Measurements from ENCODE around the gene MYBBP1A. TPM values are rescaled to one million over a fixed set of nuclear protein-coding genes. Genes with fewer than 3 reads are reported as not detected.
A peak's percentile ranks its signal among the peaks of the same experiment; 100 is the strongest.
"Not testable (repeated sequence)": the region's sequence is repeated elsewhere in the genome, so short reads cannot be mapped to it uniquely, and the experiment has no call there.

Gene MYBBP1A
- 174 and 179 TPM in 2 replicates for total RNA-seq (2014; rRNA removed; shearing (Covaris generic))

GRCh38 chr17:4554997-4555799, at the start of gene MYBBP1A:
Gene MYBBP1A (minus strand): TSS chr17:4555384. CDS start chr17:4555324, 60 bp downstream.
- peak; percentile 98 for DNase-seq (ENCODE audit: low read depth)

- DNase-seq (ENCODE audit: low read depth), result not testable (repeated sequence)
These were observed 49.6 kb upstream of the MYBBP1A start for GRCh38 chr17:4604736-4605135.

- DNase-seq (ENCODE audit: low read depth), result peak; percentile 69
These were observed 49.0 kb upstream of the MYBBP1A start for GRCh38 chr17:4604111-4604644.

- no peak for DNase-seq (ENCODE audit: low read depth)
These were observed 46.9 kb upstream of the MYBBP1A start for GRCh38 chr17:4602041-4602440.

GRCh38 chr17:4601326-4601725, 46.1 kb upstream of the MYBBP1A start:
- DNase-seq (ENCODE audit: low read depth), result no peak

- DNase-seq (ENCODE audit: low read depth), result no peak
These were observed 45.4 kb upstream of the MYBBP1A start for GRCh38 chr17:4600563-4600962.

GRCh38 chr17:4599505-4600281, 44.5 kb upstream of the MYBBP1A start:
- DNase-seq (ENCODE audit: low read depth), result peak; percentile 44

- DNase-seq (ENCODE audit: low read depth), result no peak
These were observed 43.8 kb upstream of the MYBBP1A start for GRCh38 chr17:4598776-4599504.

GRCh38 chr17:4597975-4598374, 42.8 kb upstream of the MYBBP1A start:
- DNase-seq (ENCODE audit: low read depth), result no peak

- DNase-seq (ENCODE audit: low read depth), result no peak
These were observed 41.6 kb upstream of the MYBBP1A start for GRCh38 chr17:4596636-4597380.

GRCh38 chr17:4595685-4596342, 40.6 kb upstream of the MYBBP1A start:
- DNase-seq (ENCODE audit: low read depth), result not testable (repeated sequence)

- DNase-seq (ENCODE audit: low read depth), result no peak
These were observed 39.9 kb upstream of the MYBBP1A start for GRCh38 chr17:4594931-4595684.

GRCh38 chr17:4594406-4594805, 39.2 kb upstream of the MYBBP1A start:
- no peak for DNase-seq (ENCODE audit: low read depth)

- no peak for DNase-seq (ENCODE audit: low read depth)
These were observed 37.8 kb upstream of the MYBBP1A start for GRCh38 chr17:4593021-4593421.

- DNase-seq (ENCODE audit: low read depth), result no peak
These were observed 37.2 kb upstream of the MYBBP1A start for GRCh38 chr17:4592240-4593005.

- peak; percentile 55 for DNase-seq (ENCODE audit: low read depth)
These were observed 36.3 kb upstream of the MYBBP1A start for GRCh38 chr17:4591529-4591928.

- DNase-seq (ENCODE audit: low read depth), result no peak
These were observed 35.8 kb upstream of the MYBBP1A start for GRCh38 chr17:4590981-4591453.

GRCh38 chr17:4590042-4590441, 34.9 kb upstream of the MYBBP1A start:
- DNase-seq (ENCODE audit: low read depth), result not testable (repeated sequence)

Data from Daoy (cell line).